GM13977 (cell line): ENCODE results near the gene FMO5.

ENCODE experiments used
- DNase-seq: peaks from one replicate; pipeline ENCODE4 v3.0.0; 2012; ENCODE audit warnings: low spot score
- in situ Hi-C: fragments of 300-500 bp; cut with MboI; formaldehyde crosslinking; loops from one replicate; pipeline ENCODE4 v1.12.0; 2022; ENCODE audit warnings: low sequenced_read_pairs, low pct_unique_long_range_greater_than_20kb, mixed read lengths, inconsistent platforms; ENCODE audit not compliant: unreplicated experiment
- TF ChIP-seq, protein P1 (sequence below): IDR thresholded peaks from 2 replicates; pipeline ENCODE4 v1.5.1; 2012; ENCODE audit warnings: mild to moderate bottlenecking, control low read depth; ENCODE audit not compliant: insufficient read depth; ENCODE audit errors: extremely low read depth, missing control alignments

Gene FMO5

DNA sequence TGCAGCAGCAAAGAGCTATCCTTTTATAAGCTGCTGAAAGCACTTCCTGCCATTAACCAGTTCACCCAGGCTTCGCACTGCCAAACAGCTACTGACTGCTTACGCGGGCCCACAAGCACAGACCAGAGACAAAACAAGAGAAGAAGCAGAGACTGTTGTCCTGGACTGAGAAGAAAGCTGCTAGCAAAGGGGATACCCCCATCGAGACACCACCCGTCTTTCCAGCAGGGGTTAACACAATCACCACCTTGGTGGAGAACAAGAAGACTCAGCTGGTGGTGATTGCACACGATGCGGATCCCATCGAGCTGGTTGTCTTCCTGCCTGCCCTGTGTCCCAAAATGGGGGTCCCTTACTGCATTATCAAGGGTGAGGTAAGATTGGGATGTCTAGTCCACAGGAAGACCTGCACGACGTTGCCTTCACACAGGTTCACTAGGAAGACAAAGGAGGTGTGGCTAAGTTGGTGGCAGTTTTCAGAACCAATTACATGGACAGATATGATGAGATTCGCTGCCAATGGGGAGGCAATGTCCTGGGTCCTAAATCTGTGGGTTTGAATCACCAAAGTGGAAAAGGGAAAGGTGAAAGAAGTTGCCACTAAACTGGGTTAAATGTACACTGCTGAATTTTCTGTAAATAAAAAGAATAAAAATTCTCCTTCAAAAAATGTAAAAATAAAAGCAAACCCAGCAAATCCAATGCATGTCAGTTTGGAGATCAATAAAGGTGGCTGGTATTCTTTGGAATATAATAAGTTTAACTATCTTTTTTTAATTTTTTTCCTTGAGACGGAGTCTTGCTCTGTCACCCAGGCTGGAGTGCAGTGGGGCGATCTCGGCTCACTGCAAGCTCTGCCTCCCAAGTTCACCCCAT lies 1.2 kb downstream of the FMO5 start:
- TF ChIP-seq, protein P1, sequence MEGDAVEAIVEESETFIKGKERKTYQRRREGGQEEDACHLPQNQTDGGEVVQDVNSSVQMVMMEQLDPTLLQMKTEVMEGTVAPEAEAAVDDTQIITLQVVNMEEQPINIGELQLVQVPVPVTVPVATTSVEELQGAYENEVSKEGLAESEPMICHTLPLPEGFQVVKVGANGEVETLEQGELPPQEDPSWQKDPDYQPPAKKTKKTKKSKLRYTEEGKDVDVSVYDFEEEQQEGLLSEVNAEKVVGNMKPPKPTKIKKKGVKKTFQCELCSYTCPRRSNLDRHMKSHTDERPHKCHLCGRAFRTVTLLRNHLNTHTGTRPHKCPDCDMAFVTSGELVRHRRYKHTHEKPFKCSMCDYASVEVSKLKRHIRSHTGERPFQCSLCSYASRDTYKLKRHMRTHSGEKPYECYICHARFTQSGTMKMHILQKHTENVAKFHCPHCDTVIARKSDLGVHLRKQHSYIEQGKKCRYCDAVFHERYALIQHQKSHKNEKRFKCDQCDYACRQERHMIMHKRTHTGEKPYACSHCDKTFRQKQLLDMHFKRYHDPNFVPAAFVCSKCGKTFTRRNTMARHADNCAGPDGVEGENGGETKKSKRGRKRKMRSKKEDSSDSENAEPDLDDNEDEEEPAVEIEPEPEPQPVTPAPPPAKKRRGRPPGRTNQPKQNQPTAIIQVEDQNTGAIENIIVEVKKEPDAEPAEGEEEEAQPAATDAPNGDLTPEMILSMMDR = no peak
- in situ Hi-C loops = no loop called here

DNA sequence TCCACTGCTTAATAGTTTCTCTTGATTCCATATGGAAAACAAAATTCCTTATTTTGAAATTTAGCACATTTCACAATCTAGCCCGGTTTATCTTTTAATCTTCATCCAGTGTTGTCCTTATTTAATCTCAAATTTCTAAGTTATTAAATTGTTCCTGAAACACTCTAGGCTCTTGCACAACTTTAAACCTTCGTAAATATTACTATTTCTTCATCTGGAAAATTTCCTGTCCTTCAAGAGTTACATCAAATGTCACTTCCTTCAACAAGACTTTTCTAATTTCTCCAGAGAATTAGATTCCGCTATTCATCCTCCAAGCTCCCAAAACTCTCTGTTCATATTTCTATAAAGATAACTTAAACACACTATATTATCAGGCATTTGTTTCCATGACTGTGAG lies 6.5 kb downstream of the FMO5 start:
- TF ChIP-seq, protein P1 = no peak
- no peak for DNase-seq
- in situ Hi-C loops = no loop called here

More for the DNA sequence above, 1.2 kb downstream of the FMO5 start:
- no peak for DNase-seq

DNA sequence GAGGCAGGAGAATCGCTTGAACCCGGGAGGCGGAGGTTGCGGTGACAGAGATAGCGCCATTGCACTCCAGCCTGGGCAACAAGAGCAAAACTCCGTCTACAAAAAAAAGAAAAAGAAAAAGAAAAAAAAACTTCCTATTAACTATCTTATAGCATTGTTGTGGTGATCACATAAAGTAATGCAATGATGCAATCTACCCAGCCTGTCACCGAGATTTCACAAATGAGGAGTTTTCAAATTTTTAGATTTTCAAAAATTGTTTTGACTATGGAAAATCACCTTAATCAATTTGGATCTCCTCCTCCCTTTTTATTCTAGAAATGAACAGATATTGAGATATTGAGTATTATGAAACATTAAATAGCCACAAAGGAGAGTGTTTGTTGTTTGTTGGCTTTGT lies 8.0 kb downstream of the FMO5 start:
- in situ Hi-C loops = no loop called here
- DNase-seq = no peak
- TF ChIP-seq, protein P1 = no peak

DNA sequence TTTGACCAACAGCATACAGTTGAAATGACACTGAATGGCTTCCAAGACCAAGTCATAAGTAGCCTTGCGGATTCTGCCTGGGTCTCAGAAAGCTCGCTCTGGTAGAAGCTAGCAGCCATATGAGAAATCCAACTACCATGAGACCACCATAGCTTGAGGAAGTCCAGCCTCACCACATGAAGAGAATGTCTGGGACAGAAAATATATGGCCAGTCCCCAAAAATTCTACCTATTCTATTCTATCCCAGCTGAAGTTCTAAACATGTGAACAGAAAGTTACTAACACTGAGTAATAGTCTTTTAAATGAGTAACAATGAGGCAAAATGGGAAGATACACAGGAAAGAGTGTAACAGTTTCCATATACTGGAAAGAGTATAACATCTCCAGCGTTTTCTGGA lies 9.0 kb downstream of the FMO5 start:
- no peak for DNase-seq
- TF ChIP-seq, protein P1 = no peak
- in situ Hi-C loops = no loop called here

DNA sequence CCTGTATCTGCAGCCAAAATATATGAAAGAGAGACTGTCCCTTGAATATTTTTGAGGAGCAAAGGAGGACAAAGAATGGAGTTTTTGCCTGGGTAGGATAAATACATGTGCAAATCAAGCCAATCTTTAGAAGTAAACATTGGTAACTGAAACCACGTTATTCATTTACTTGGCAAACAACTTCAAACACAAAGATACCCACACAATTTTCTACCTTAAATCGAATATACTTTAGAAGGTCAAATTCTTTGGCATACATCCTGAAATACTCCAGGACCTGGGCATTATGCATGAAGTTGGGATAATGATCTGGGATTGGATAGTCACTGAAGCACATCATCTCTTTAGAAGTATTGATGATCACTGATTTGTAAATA lies 9.6 kb downstream of the FMO5 start:
- no peak for DNase-seq
- TF ChIP-seq, protein P1 = no peak
- in situ Hi-C loops = no loop called here

DNA sequence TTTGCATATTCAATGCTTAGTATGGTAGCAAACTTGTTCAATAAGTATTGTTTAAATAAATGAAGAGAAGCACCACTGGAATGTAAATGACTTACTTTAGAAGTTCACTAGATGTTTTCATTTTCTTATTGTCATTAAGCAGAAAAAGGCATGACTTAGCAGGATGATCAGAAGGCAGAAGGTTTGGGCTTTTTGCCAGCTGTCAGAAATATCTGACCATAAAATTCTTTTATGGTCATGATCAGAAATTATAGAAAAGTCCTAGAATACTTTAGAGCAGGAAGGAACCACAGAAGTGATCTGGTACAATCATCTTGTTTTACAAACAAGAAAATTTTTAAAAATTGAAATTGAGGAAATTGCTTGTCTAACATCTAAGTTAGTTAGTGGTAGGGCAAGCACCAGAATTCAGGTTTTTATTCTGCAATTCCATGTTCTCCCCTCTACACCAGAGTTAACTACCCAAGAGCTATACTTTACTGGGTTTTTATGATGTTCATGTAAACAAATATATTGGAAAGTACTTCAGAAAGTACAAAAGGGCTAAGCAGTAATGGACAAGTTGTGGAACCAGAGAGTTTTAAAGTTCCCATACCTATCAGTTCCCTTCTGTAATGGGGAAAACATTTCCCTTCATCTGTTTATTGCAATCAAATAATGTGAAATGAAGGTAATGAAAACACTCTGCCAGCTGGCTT lies 10.1 kb downstream of the FMO5 start:
- TF ChIP-seq, protein P1 = no peak
- no peak for DNase-seq
- in situ Hi-C loops = no loop called here
